H7 (cell line): ENCODE results near the gene CSMD2. TPM values are rescaled to one million over a fixed set of nuclear protein-coding genes. Genes with fewer than 3 reads are reported as not detected.

Experiments
- DNase-seq: peaks from one replicate; pipeline ENCODE4 v3.0.0; 2012
- H3K27me3 ChIP-seq: 2 replicates; pipeline ENCODE4 v1.6.0; 2011; ENCODE audit warnings: mild to moderate bottlenecking, low read length; ENCODE audit not compliant: control insufficient read depth, insufficient read depth
- H3K36me3 ChIP-seq: replicated peaks from 2 replicates; pipeline ENCODE4 v1.5.1; 2011; ENCODE audit warnings: low read length; ENCODE audit not compliant: control insufficient read depth, insufficient read depth
- H3K4me3 ChIP-seq: 2 replicates; pipeline ENCODE4 v1.5.1; 2011; ENCODE audit warnings: low read depth, mild to moderate bottlenecking, control low read depth, low read length, moderate library complexity; ENCODE audit not compliant: insufficient read depth
- total RNA-seq: library from RNA; depleted of rRNA; stranded (reverse); fragments of >200 nt; shearing (Covaris generic); gene quantifications from 2 replicates; pipeline ENCODE4 v1.2.3, GENCODE V29; 2014

CSMD2 gene
- total RNA-seq, 1 experiment from 2014 or later = 6.3 TPM

- H3K4me3 ChIP-seq = no peak overlapping the region
- no peak for DNase-seq
- H3K27me3 ChIP-seq = no peaks in the 10 kb centered on the region
- peaks cover 1% of the 10 kb centered on the region for H3K36me3 ChIP-seq
Observed at GRCh38 chr1:33715195-33715811, 449.7 kb downstream of the CSMD2 start.

- DNase-seq = no peak
- Histone ChIP-seq H3K36me3 (peaks cover 1% of the 10 kb centered on the region), H3K27me3 (no peaks in the 10 kb centered on the region), H3K4me3 (no peak overlapping the region)
Observed at GRCh38 chr1:33714421-33714820, 450.6 kb downstream of the CSMD2 start.

- H3K4me3 ChIP-seq = no peak overlapping the region
- DNase-seq = no peak
- no peaks in the 10 kb centered on the region for H3K27me3 ChIP-seq
Observed at GRCh38 chr1:33713058-33713877, 451.8 kb downstream of the CSMD2 start.

GRCh38 chr1:33712186-33712585 is 452.8 kb downstream of the CSMD2 start:
- no peak overlapping the region for H3K4me3 ChIP-seq
- H3K27me3 ChIP-seq = no peaks in the 10 kb centered on the region
- peaks cover 1% of the 10 kb centered on the region for H3K36me3 ChIP-seq
- DNase-seq = peak; percentile 55

More at GRCh38 chr1:33713058-33713877, 451.8 kb downstream of the CSMD2 start:
- peaks cover 1% of the 10 kb centered on the region for H3K36me3 ChIP-seq

- peaks cover 1% of the 10 kb centered on the region for H3K36me3 ChIP-seq
- H3K27me3 ChIP-seq = no peaks in the 10 kb centered on the region
- DNase-seq = no peak
- no peak overlapping the region for H3K4me3 ChIP-seq
Observed at GRCh38 chr1:33711511-33711910, 453.5 kb downstream of the CSMD2 start.

- Histone ChIP-seq H3K4me3 (no peak overlapping the region), H3K36me3 (no peaks in the 10 kb centered on the region; the same call in 1 of the 2 replicates), H3K27me3 (no peaks in the 10 kb centered on the region)
- no peak for DNase-seq
Observed at GRCh38 chr1:33710967-33711366, 454.1 kb downstream of the CSMD2 start.

GRCh38 chr1:33709783-33710718 is 455.0 kb downstream of the CSMD2 start:
- Histone ChIP-seq H3K4me3 (no peak overlapping the region), H3K27me3 (no peaks in the 10 kb centered on the region), H3K36me3 (no peaks in the 10 kb centered on the region; the same call in 1 of the 2 replicates)
- DNase-seq = no peak

- H3K36me3 ChIP-seq = no peaks in the 10 kb centered on the region; the same call in 1 of the 2 replicates
- no peaks in the 10 kb centered on the region for H3K27me3 ChIP-seq
- H3K4me3 ChIP-seq = no peak overlapping the region
- DNase-seq = no peak
Observed at GRCh38 chr1:33709174-33709782, 455.8 kb downstream of the CSMD2 start.

- DNase-seq = no peak
- Histone ChIP-seq H3K36me3 (no peaks in the 10 kb centered on the region), H3K27me3 (no peaks in the 10 kb centered on the region), H3K4me3 (no peak overlapping the region)
Observed at GRCh38 chr1:33706634-33707255, 458.3 kb downstream of the CSMD2 start.

GRCh38 chr1:33703464-33703863 is 461.6 kb downstream of the CSMD2 start:
- Histone ChIP-seq H3K27me3 (no peaks in the 10 kb centered on the region), H3K4me3 (no peak overlapping the region), H3K36me3 (no peaks in the 10 kb centered on the region)
- no peak for DNase-seq

- Histone ChIP-seq H3K27me3 (no peaks in the 10 kb centered on the region), H3K36me3 (no peaks in the 10 kb centered on the region), H3K4me3 (no peak overlapping the region)
- DNase-seq = no peak
Observed at GRCh38 chr1:33698361-33699035, 466.5 kb downstream of the CSMD2 start.

- no peak for DNase-seq
- H3K36me3 ChIP-seq = no peaks in the 10 kb centered on the region; the same call in 1 of the 2 replicates
- H3K27me3 ChIP-seq = no peaks in the 10 kb centered on the region
- no peak overlapping the region for H3K4me3 ChIP-seq
Observed at GRCh38 chr1:33697816-33698215, 467.2 kb downstream of the CSMD2 start.

GRCh38 chr1:33696962-33697361 is 468.1 kb downstream of the CSMD2 start:
- no peak for DNase-seq
- H3K36me3 ChIP-seq = no peaks in the 10 kb centered on the region; the same call in 1 of the 2 replicates
- no peaks in the 10 kb centered on the region for H3K27me3 ChIP-seq
- no peak overlapping the region for H3K4me3 ChIP-seq
